Measurements from ENCODE around the gene ERAP2. TPM values are rescaled to one million over a fixed set of nuclear protein-coding genes. Genes with fewer than 3 reads are reported as not detected.

ERAP2 gene
- polyA plus RNA-seq, 1 experiment, result 2.5 TPM

DNA sequence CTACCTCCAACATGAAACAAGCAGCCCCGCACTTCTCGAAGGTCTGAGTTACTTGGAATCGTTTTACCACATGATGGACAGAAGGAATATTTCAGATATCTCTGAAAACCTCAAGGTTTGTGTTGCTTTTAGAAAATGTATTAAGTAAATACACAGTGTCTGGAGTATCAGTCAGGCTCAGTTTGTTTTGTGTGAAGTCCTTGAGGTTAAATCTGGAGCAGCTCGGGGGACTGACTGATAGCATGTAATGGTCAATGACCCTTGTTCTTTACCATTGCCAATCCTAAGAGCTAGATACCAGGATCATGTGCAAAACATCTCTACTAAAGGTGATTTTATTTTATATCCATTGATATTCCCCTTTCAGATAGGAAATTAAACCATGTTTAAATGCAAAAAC, 32.7 kb downstream of the ERAP2 start:
- CTCF ChIA-PET, result no interaction called here
- H3K27me3 ChIP-seq (ENCODE audit: control insufficient read depth, insufficient read depth, low read length), result no peaks in the 10 kb centered on the region
- no peak for TF ChIP-seq CTCF (IDR thresholded peaks at IDR 0.05; ENCODE audit: low read depth, low read length)

GRCh38 chr5:96909435-96909834, 33.1 kb downstream of the ERAP2 start:
- ChIA-PET POLR2A (no interaction called here), CTCF (no interaction called here)
- no peak for DNase-seq (ENCODE audit: low read depth, low spot score)

More for the DNA sequence above, 32.7 kb downstream of the ERAP2 start:
- no peak overlapping the region for H3K4me3 ChIP-seq (ENCODE audit: low read depth, low read length)
- no peak overlapping the region for H3K27ac ChIP-seq (ENCODE audit: low read depth, low read length)
- POLR2A ChIA-PET, result no interaction called here
- no peaks in the 10 kb centered on the region for H3K9me3 ChIP-seq (ENCODE audit: control insufficient read depth, insufficient read depth, low read length)
- DNase-seq (ENCODE audit: low read depth, low spot score), result no peak

DNA sequence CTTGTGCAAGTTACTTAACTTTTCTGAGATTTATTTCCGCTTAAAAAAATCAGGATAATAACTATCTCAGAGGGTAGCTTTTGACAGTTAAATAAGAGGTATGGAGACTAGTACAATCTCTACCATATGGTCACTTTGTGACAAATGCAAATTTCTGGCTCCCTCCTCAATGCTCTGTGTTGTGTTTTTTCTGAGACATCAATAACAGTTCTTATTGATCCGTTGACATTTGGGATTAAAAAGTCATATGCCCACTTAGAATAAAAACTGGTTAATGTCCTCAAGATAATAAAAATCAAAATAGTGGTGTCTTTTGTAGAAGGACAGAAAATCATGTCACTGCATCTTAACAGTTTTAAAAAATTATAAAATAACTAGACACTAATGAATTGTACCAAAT, 34.8 kb downstream of the ERAP2 start:
- no peaks in the 10 kb centered on the region for H3K9me3 ChIP-seq (ENCODE audit: control insufficient read depth, insufficient read depth, low read length)
- no peak for TF ChIP-seq CTCF (IDR thresholded peaks at IDR 0.05; ENCODE audit: low read depth, low read length)
- H3K4me3 ChIP-seq (ENCODE audit: low read depth, low read length), result no peak overlapping the region
- CTCF ChIA-PET, result no interaction called here
- DNase-seq (ENCODE audit: low read depth, low spot score), result no peak
- POLR2A ChIA-PET, result no interaction called here
- H3K27me3 ChIP-seq (ENCODE audit: control insufficient read depth, insufficient read depth, low read length), result no peaks in the 10 kb centered on the region
- H3K27ac ChIP-seq (ENCODE audit: low read depth, low read length), result no peak overlapping the region

More at GRCh38 chr5:96909435-96909834, 33.1 kb downstream of the ERAP2 start:
- H3K27me3 ChIP-seq (ENCODE audit: control insufficient read depth, insufficient read depth, low read length), result no peaks in the 10 kb centered on the region
- H3K4me3 ChIP-seq (ENCODE audit: low read depth, low read length), result no peak overlapping the region
- H3K27ac ChIP-seq (ENCODE audit: low read depth, low read length), result no peak overlapping the region
- no peaks in the 10 kb centered on the region for H3K9me3 ChIP-seq (ENCODE audit: control insufficient read depth, insufficient read depth, low read length)
- no peak for TF ChIP-seq CTCF (IDR thresholded peaks at IDR 0.05; ENCODE audit: low read depth, low read length)

- no peaks in the 10 kb centered on the region for H3K27me3 ChIP-seq (ENCODE audit: control insufficient read depth, insufficient read depth, low read length)
- CTCF ChIA-PET, result no interaction called here
- H3K9me3 ChIP-seq (ENCODE audit: control insufficient read depth, insufficient read depth, low read length), result no peaks in the 10 kb centered on the region
- no peak overlapping the region for H3K4me3 ChIP-seq (ENCODE audit: low read depth, low read length)
- TF ChIP-seq CTCF (IDR thresholded peaks at IDR 0.05; ENCODE audit: low read depth, low read length), result no peak
- no peak overlapping the region for H3K27ac ChIP-seq (ENCODE audit: low read depth, low read length)
- DNase-seq (ENCODE audit: low read depth, low spot score), result no peak
- POLR2A ChIA-PET, result interaction anchor here (0.8 kb wide), 1 partner anchor 9 kb away, joined by 3 read pairs; no protein-coding TSS in a partner anchor
Measured at GRCh38 chr5:96913233-96913632, 36.9 kb downstream of the ERAP2 start.

DNA sequence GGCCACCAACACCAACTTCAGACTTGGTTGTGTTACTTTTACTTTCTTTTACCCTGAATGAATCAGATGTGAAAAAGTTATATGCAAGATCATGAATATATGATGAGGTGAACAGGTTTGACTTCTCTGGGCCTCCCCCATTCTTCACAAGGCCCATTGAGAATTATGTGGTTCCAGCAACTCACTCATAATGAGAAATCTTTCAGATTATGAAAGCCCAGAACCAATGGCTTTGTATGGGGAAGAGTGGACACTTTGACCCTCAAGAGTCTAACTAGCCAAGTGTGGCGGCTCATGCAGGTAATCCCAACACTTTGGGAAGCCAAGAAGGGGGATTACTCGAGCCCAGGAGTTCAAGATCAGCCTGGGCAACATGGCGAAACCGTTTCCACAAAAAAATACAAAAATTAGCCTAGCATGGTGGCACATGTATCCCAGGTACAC, 43.5 kb downstream of the ERAP2 start:
- no peak for TF ChIP-seq CTCF (IDR thresholded peaks at IDR 0.05; ENCODE audit: low read depth, low read length)
- ChIA-PET CTCF (no interaction called here), POLR2A (no interaction called here)
- no peaks in the 10 kb centered on the region for H3K9me3 ChIP-seq (ENCODE audit: control insufficient read depth, insufficient read depth, low read length)
- no peak for DNase-seq (ENCODE audit: low read depth, low spot score)
- no peak overlapping the region for H3K27ac ChIP-seq (ENCODE audit: low read depth, low read length)
- no peak overlapping the region for H3K4me3 ChIP-seq (ENCODE audit: low read depth, low read length)
- no peaks in the 10 kb centered on the region for H3K27me3 ChIP-seq (ENCODE audit: control insufficient read depth, insufficient read depth, low read length)

All from AG04450 (cell line).